GM12892 (cell line): Measurements from ENCODE around the gene MYBPC2.
"Not testable (repeated sequence)": the region's sequence is repeated elsewhere in the genome, so short reads cannot be mapped to it uniquely, and the experiment has no call there.

Experiments used
- DNase-seq: peaks from one replicate; pipeline ENCODE4 v3.0.0; 2011; ENCODE audit not compliant: insufficient read length
- FAIRE-seq: peaks from 2 replicates; lab custom pipeline; 2011; peaks lifted over from hg19 to GRCh38; lab: Jason Lieb, UNC
- POLR2A ChIP-seq: IDR thresholded peaks from 2 replicates; pipeline ENCODE4 v1.6.1; 2011; ENCODE audit warnings: low read depth, low read length, control low read depth
- POLR2AphosphoS5 ChIP-seq: IDR thresholded peaks from 2 replicates; pipeline ENCODE4 v1.6.1; 2011; ENCODE audit warnings: low read depth, low read length, control low read depth
- TAF1 ChIP-seq: IDR thresholded peaks from 2 replicates; pipeline ENCODE4 v1.6.1; 2011; ENCODE audit warnings: low read depth, mild to moderate bottlenecking, control low read depth, low read length, borderline replicate concordance

Gene MYBPC2

GRCh38 chr19:50458396-50459066 lies 25.8 kb downstream of the MYBPC2 start:
- DNase-seq (no peak), FAIRE-seq (no peak)
- TF ChIP-seq TAF1, result no peak
- TF ChIP-seq POLR2A, result no peak

GRCh38 chr19:50459067-50459456 lies 26.4 kb downstream of the MYBPC2 start:
- FAIRE-seq, result no peak
- DNase-seq, result no peak
- TF ChIP-seq TAF1 (no peak), POLR2AphosphoS5 (no peak), POLR2A (no peak)

- DNase-seq (no peak), FAIRE-seq (no peak)
- no peak for TF ChIP-seq POLR2A
- no peak for TF ChIP-seq POLR2AphosphoS5
- TF ChIP-seq TAF1, result no peak
These were observed 26.9 kb downstream of the MYBPC2 start for GRCh38 chr19:50459638-50460037.

GRCh38 chr19:50460161-50460765 lies 27.6 kb downstream of the MYBPC2 start:
- peak; percentile 83 for DNase-seq
- no peak for TF ChIP-seq TAF1
- TF ChIP-seq POLR2A, result no peak
- TF ChIP-seq POLR2AphosphoS5, result no peak
- FAIRE-seq, result peak; percentile 88

GRCh38 chr19:50461066-50461875 lies 28.6 kb downstream of the MYBPC2 start:
- DNase-seq (peak; percentile 87), FAIRE-seq (peak; percentile 90)
- TF ChIP-seq POLR2A (no peak), TAF1 (no peak), POLR2AphosphoS5 (no peak)

- no peak for DNase-seq
- TF ChIP-seq TAF1 (no peak), POLR2AphosphoS5 (no peak), POLR2A (no peak)
- no peak for FAIRE-seq
These were observed 30.3 kb downstream of the MYBPC2 start for GRCh38 chr19:50462970-50463369.

- DNase-seq, result no peak
- TF ChIP-seq POLR2A (no peak), TAF1 (no peak), POLR2AphosphoS5 (no peak)
- no peak for FAIRE-seq
These were observed 31.7 kb downstream of the MYBPC2 start for GRCh38 chr19:50464348-50464747.

- TF ChIP-seq POLR2A (no peak), TAF1 (no peak), POLR2AphosphoS5 (no peak)
- DNase-seq, result no peak
- no peak for FAIRE-seq
These were observed 32.3 kb downstream of the MYBPC2 start for GRCh38 chr19:50465000-50465399.

- FAIRE-seq, result no peak
- DNase-seq, result no peak
- TF ChIP-seq POLR2A, result no peak
- no peak for TF ChIP-seq TAF1
- no peak for TF ChIP-seq POLR2AphosphoS5
These were observed 33.5 kb downstream of the MYBPC2 start for GRCh38 chr19:50465986-50466705.

GRCh38 chr19:50466706-50467039 lies 34.0 kb downstream of the MYBPC2 start:
- no peak for FAIRE-seq
- DNase-seq, result no peak
- TF ChIP-seq POLR2AphosphoS5 (no peak), POLR2A (no peak), TAF1 (no peak)

GRCh38 chr19:50467566-50467965 lies 34.9 kb downstream of the MYBPC2 start:
- TF ChIP-seq POLR2A (no peak), TAF1 (no peak), POLR2AphosphoS5 (no peak)
- no peak for DNase-seq
- no peak for FAIRE-seq

GRCh38 chr19:50468818-50469217 lies 36.1 kb downstream of the MYBPC2 start:
- no peak for DNase-seq
- FAIRE-seq, result no peak
- TF ChIP-seq POLR2A (no peak), TAF1 (no peak), POLR2AphosphoS5 (no peak)

GRCh38 chr19:50473336-50473735 lies 40.6 kb downstream of the MYBPC2 start:
- not testable (repeated sequence) for FAIRE-seq, DNase-seq
